ENCODE measurements around the gene RTN1. TPM values are rescaled to one million over a fixed set of nuclear protein-coding genes. Genes with fewer than 3 reads are reported as not detected.

RTN1 gene
- total and polyA plus RNA-seq, 2 of the 8 experiments (the other 6 are each of a cell fraction or from before 2014, with no cell fraction given): 2.8 to 4.9 TPM

DNA sequence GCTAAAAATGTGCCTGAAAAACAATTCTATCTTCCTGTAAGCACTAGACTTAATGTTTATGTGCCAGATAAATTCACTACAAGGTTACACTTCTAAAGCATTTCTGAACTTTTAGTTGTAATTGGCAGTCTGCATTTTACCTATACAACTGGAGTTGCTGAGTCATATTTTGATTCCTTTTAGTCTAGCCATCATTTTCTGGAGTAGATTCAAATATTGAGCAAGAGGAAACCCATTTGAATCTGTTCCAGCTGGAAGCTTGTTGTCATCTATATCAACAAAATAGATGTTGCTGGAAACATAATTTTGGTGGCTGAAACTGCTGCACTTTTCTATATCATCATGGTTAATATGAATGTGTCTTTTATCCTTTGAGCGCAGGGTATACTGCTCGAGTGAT is 171.8 kb downstream of the RTN1 start (continued):
- TF ChIP-seq CEBPB (IDR thresholded peaks at IDR 0.05; ENCODE audit: low read depth, low read length): no peak
- no peak for TF ChIP-seq TAF7 (optimal IDR thresholded peaks at IDR 0.05; ENCODE audit: borderline replicate concordance, low read depth, low read length)
- TF ChIP-seq TAF1 (IDR thresholded peaks at IDR 0.05; ENCODE audit: low read depth, low read length): no peak
- TF ChIP-seq, protein P1, sequence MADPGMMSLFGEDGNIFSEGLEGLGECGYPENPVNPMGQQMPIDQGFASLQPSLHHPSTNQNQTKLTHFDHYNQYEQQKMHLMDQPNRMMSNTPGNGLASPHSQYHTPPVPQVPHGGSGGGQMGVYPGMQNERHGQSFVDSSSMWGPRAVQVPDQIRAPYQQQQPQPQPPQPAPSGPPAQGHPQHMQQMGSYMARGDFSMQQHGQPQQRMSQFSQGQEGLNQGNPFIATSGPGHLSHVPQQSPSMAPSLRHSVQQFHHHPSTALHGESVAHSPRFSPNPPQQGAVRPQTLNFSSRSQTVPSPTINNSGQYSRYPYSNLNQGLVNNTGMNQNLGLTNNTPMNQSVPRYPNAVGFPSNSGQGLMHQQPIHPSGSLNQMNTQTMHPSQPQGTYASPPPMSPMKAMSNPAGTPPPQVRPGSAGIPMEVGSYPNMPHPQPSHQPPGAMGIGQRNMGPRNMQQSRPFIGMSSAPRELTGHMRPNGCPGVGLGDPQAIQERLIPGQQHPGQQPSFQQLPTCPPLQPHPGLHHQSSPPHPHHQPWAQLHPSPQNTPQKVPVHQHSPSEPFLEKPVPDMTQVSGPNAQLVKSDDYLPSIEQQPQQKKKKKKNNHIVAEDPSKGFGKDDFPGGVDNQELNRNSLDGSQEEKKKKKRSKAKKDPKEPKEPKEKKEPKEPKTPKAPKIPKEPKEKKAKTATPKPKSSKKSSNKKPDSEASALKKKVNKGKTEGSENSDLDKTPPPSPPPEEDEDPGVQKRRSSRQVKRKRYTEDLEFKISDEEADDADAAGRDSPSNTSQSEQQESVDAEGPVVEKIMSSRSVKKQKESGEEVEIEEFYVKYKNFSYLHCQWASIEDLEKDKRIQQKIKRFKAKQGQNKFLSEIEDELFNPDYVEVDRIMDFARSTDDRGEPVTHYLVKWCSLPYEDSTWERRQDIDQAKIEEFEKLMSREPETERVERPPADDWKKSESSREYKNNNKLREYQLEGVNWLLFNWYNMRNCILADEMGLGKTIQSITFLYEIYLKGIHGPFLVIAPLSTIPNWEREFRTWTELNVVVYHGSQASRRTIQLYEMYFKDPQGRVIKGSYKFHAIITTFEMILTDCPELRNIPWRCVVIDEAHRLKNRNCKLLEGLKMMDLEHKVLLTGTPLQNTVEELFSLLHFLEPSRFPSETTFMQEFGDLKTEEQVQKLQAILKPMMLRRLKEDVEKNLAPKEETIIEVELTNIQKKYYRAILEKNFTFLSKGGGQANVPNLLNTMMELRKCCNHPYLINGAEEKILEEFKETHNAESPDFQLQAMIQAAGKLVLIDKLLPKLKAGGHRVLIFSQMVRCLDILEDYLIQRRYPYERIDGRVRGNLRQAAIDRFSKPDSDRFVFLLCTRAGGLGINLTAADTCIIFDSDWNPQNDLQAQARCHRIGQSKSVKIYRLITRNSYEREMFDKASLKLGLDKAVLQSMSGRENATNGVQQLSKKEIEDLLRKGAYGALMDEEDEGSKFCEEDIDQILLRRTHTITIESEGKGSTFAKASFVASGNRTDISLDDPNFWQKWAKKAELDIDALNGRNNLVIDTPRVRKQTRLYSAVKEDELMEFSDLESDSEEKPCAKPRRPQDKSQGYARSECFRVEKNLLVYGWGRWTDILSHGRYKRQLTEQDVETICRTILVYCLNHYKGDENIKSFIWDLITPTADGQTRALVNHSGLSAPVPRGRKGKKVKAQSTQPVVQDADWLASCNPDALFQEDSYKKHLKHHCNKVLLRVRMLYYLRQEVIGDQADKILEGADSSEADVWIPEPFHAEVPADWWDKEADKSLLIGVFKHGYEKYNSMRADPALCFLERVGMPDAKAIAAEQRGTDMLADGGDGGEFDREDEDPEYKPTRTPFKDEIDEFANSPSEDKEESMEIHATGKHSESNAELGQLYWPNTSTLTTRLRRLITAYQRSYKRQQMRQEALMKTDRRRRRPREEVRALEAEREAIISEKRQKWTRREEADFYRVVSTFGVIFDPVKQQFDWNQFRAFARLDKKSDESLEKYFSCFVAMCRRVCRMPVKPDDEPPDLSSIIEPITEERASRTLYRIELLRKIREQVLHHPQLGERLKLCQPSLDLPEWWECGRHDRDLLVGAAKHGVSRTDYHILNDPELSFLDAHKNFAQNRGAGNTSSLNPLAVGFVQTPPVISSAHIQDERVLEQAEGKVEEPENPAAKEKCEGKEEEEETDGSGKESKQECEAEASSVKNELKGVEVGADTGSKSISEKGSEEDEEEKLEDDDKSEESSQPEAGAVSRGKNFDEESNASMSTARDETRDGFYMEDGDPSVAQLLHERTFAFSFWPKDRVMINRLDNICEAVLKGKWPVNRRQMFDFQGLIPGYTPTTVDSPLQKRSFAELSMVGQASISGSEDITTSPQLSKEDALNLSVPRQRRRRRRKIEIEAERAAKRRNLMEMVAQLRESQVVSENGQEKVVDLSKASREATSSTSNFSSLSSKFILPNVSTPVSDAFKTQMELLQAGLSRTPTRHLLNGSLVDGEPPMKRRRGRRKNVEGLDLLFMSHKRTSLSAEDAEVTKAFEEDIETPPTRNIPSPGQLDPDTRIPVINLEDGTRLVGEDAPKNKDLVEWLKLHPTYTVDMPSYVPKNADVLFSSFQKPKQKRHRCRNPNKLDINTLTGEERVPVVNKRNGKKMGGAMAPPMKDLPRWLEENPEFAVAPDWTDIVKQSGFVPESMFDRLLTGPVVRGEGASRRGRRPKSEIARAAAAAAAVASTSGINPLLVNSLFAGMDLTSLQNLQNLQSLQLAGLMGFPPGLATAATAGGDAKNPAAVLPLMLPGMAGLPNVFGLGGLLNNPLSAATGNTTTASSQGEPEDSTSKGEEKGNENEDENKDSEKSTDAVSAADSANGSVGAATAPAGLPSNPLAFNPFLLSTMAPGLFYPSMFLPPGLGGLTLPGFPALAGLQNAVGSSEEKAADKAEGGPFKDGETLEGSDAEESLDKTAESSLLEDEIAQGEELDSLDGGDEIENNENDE (IDR thresholded peaks at IDR 0.05; ENCODE audit: insufficient replicate concordance, low read length): no peak
- TF ChIP-seq BACH1 (IDR thresholded peaks at IDR 0.05; ENCODE audit: low read length): no peak

Data from H1 (cell line).